HFFc6 (cell line): ENCODE measurements around the gene RPS19BP1. TPM values are rescaled to one million over a fixed set of nuclear protein-coding genes. Genes with fewer than 3 reads are reported as not detected.
"Not testable (repeated sequence)": the region's sequence is repeated elsewhere in the genome, so short reads cannot be mapped to it uniquely, and the experiment has no call there.

ENCODE experiments used
- DNase-seq: peaks from one replicate; pipeline ENCODE4 v3.0.0-alpha.2; 2018
- H3K27ac Mint-ChIP-seq: 2 replicates; pipeline ENCODE4 v1.8.0; 2020; ENCODE audit warnings: mild to moderate bottlenecking, mixed read lengths
- H3K27me3 Mint-ChIP-seq: 2 replicates; pipeline ENCODE4 v1.8.0; 2021; ENCODE audit warnings: mild to moderate bottlenecking, moderate library complexity, mixed read lengths; ENCODE audit not compliant: insufficient read depth
- H3K36me3 Mint-ChIP-seq: 2 replicates; pipeline ENCODE4 v1.8.0; 2021; ENCODE audit warnings: low read depth, mixed read lengths
- H3K4me1 Mint-ChIP-seq: 2 replicates; pipeline ENCODE4 v1.8.0; 2020; ENCODE audit warnings: low read depth, mixed read lengths
- H3K4me3 Mint-ChIP-seq: 2 replicates; pipeline ENCODE4 v1.8.0; 2020; ENCODE audit warnings: mild to moderate bottlenecking, moderate library complexity, mixed read lengths
- H3K9me3 Mint-ChIP-seq: 2 replicates; pipeline ENCODE4 v1.8.0; 2020; ENCODE audit warnings: mild to moderate bottlenecking, mixed read lengths
- CTCF ChIP-seq: fragments of 200-600 bp; sonication (generic); IDR thresholded peaks from 2 replicates; pipeline ENCODE4 v1.5.0; 2021; ENCODE audit warnings: antibody characterized with exemption, mild to moderate bottlenecking
- total RNA-seq, 6 experiments: library from RNA; stranded (reverse); fragmentation: NEBNext Ultra II Directional; extraction: Animal tissue kit (Norgen Biotek cat#: 25700); gene quantifications; 2 replicates in 1 of 6; 3 replicates in 5 of 6; pipeline ENCODE4 v1.2.3, GENCODE V29; 2021

RPS19BP1 gene
- total RNA-seq, 6 experiments from 2014 or later: 60.5 to 85.5 (median 75.9) TPM

DNA sequence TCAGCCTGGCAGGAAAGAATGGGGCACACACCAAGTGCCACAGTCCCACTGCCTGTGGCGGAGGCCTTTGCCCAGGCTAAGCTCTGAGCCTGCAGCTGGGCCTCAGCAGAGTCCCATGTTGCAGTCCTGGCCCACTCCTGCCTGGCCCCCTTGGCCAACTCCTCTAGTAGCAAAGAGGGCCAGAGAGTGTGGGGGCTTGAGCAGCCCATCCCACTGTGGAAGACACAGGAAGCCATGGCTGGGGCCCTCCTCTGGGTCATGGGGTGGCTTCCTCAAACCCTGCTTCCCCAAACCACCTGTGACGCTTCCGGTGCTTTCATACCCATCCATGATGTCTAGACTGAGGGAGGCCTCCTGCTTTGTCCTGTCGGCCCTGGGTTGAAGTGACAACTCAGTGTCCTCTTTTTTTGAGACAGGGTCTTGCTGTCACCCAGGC, 5.8 kb downstream of the RPS19BP1 start:
- H3K4me1 Mint-ChIP-seq: peaks cover 77% of the 10 kb centered on the region
- DNase-seq: no peak
- peaks cover 39% of the 10 kb centered on the region for H3K27me3 Mint-ChIP-seq
- no peak overlapping the region for H3K4me3 Mint-ChIP-seq
- no peak for TF ChIP-seq CTCF
- peak overlapping the region; percentile 48; the same call in 1 of the 2 replicates for H3K27ac Mint-ChIP-seq
- H3K9me3 Mint-ChIP-seq: peaks cover 6% of the 10 kb centered on the region
- H3K36me3 Mint-ChIP-seq: peaks cover 39% of the 10 kb centered on the region

- Mint-ChIP-seq H3K4me1 (peaks cover 69% of the 10 kb centered on the region), H3K9me3 (peaks cover 17% of the 10 kb centered on the region), H3K36me3 (peaks cover 42% of the 10 kb centered on the region), H3K27ac (peak overlapping the region; percentile 65), H3K27me3 (peaks cover 50% of the 10 kb centered on the region), H3K4me3 (peak overlapping the region; percentile 6; the same call in 1 of the 2 replicates)
- TF ChIP-seq CTCF: no peak
- DNase-seq: no peak
Observed at GRCh38 chr22:39525658-39525975, 6.9 kb downstream of the RPS19BP1 start.

GRCh38 chr22:39524753-39525657, 7.5 kb downstream of the RPS19BP1 start:
- TF ChIP-seq CTCF: no peak
- Mint-ChIP-seq H3K27me3 (peaks cover 56% of the 10 kb centered on the region), H3K27ac (peak overlapping the region; percentile 65), H3K4me1 (peaks cover 63% of the 10 kb centered on the region), H3K4me3 (peak overlapping the region; percentile 22), H3K36me3 (peaks cover 43% of the 10 kb centered on the region), H3K9me3 (peaks cover 23% of the 10 kb centered on the region)
- no peak for DNase-seq

DNA sequence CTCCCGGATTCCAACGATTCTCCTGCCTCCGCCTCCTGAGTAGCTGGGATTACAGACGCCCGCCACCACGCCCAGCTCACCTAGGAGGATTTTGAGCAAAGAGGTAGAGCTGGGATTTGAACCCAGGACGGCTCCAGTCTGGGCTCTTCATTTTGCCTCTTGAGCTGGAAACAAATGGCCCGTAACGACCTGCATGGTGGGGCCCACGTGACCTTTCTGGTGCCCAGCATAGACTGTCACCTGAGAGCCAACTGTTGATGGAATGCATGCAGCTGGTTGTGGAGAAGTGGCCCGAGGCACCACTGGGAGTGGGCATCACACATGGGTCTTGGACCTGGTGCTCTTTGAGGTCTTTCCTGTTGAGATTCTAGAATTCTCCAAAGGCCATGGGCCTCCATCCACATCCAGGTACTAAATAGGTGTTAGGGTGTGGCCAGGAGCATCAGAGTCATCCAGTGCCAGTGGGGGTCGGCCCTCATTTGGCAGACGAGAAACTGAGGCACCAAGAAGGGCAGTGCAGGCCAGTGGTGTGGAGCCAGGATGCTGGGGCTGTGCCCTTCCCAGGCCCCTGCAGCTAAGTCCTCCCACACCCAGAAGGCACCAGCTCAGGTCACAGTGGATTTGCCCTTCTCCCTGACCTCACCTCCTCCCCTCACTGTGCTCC, 8.3 kb downstream of the RPS19BP1 start:
- H3K27ac Mint-ChIP-seq: peak overlapping the region; percentile 65
- no peak for DNase-seq
- peaks cover 24% of the 10 kb centered on the region for H3K9me3 Mint-ChIP-seq
- peaks cover 39% of the 10 kb centered on the region for H3K36me3 Mint-ChIP-seq
- TF ChIP-seq CTCF: no peak
- peaks cover 57% of the 10 kb centered on the region for H3K4me1 Mint-ChIP-seq
- H3K27me3 Mint-ChIP-seq: peaks cover 57% of the 10 kb centered on the region
- peak overlapping the region; percentile 22 for H3K4me3 Mint-ChIP-seq

- H3K27me3 Mint-ChIP-seq: peaks cover 56% of the 10 kb centered on the region
- DNase-seq: peak; percentile 69
- no peak for TF ChIP-seq CTCF
- peaks cover 57% of the 10 kb centered on the region for H3K4me1 Mint-ChIP-seq
- H3K4me3 Mint-ChIP-seq: peak overlapping the region; percentile 97
- H3K27ac Mint-ChIP-seq: peak overlapping the region; percentile 100
- peaks cover 39% of the 10 kb centered on the region for H3K36me3 Mint-ChIP-seq
- peaks cover 24% of the 10 kb centered on the region for H3K9me3 Mint-ChIP-seq
Observed at GRCh38 chr22:39522567-39523300, 9.8 kb downstream of the RPS19BP1 start.

GRCh38 chr22:39522091-39522490, 10.5 kb downstream of the RPS19BP1 start:
- H3K27ac Mint-ChIP-seq: peak overlapping the region; percentile 100
- peaks cover 56% of the 10 kb centered on the region for H3K4me1 Mint-ChIP-seq
- H3K9me3 Mint-ChIP-seq: peaks cover 24% of the 10 kb centered on the region
- peak overlapping the region; percentile 97 for H3K4me3 Mint-ChIP-seq
- peaks cover 39% of the 10 kb centered on the region for H3K36me3 Mint-ChIP-seq
- H3K27me3 Mint-ChIP-seq: peaks cover 56% of the 10 kb centered on the region
- not testable (repeated sequence) for DNase-seq

GRCh38 chr22:39521106-39521885, 11.3 kb downstream of the RPS19BP1 start:
- Mint-ChIP-seq H3K36me3 (peaks cover 39% of the 10 kb centered on the region), H3K9me3 (peaks cover 24% of the 10 kb centered on the region), H3K27ac (peak overlapping the region; percentile 100), H3K4me1 (peaks cover 54% of the 10 kb centered on the region), H3K27me3 (peaks cover 56% of the 10 kb centered on the region), H3K4me3 (peak overlapping the region; percentile 97)
- peak; percentile 69 for DNase-seq
